ENCODE measurements around the gene TRIP13.

- TF ChIP-seq CTCF (IDR thresholded peaks at IDR 0.05) (no peak), POLR2A (IDR thresholded peaks at IDR 0.05) (no peak)
These were observed 51.4 kb downstream of the TRIP13 start for GRCh38 chr5:943918-944620.

All from lower leg skin (tissue), 3 donors.